Activated T-helper 17 cell treated with anti-CD3 and anti-CD28 coated beads, Interleukin-2, amount 50 U/mL, for 72 hours (primary cell): ENCODE results near the gene CACNA1B. TPM values are rescaled to one million over a fixed set of nuclear protein-coding genes. Genes with fewer than 3 reads are reported as not detected.

ENCODE experiments used
- ATAC-seq: fragments of 150-1000 bp; cut with Tn5 transposase; replicated peaks from 2 replicates; pipeline ENCODE4 v1.10.0; 2021; ENCODE audit warnings: mild to moderate bottlenecking, moderate library complexity
- H3K27ac Mint-ChIP-seq: one replicate; pipeline ENCODE4 v1.8.0; 2022; ENCODE audit warnings: mixed read lengths
- H3K27me3 Mint-ChIP-seq: one replicate; pipeline ENCODE4 v1.8.0; 2022; ENCODE audit warnings: mixed read lengths
- H3K36me3 Mint-ChIP-seq: one replicate; pipeline ENCODE4 v1.8.0; 2022; ENCODE audit warnings: low read depth, mild to moderate bottlenecking, mixed read lengths
- H3K4me1 Mint-ChIP-seq: one replicate; pipeline ENCODE4 v1.8.0; 2022; ENCODE audit warnings: mixed read lengths
- H3K4me3 Mint-ChIP-seq: one replicate; pipeline ENCODE4 v1.8.0; 2022; ENCODE audit warnings: mild to moderate bottlenecking, mixed read lengths
- H3K9me3 Mint-ChIP-seq: one replicate; pipeline ENCODE4 v1.8.0; 2022; ENCODE audit warnings: mixed read lengths
- total RNA-seq, 2 donors: library from RNA; stranded (reverse); gene quantifications; one replicate each; pipeline ENCODE4 v1.2.3, GENCODE V29; 2022

CACNA1B gene
- total RNA-seq, 2 donors from 2014 or later: 0.16 TPM; not detected in 1

GRCh38 chr9:137951597-137952490, 74.3 kb downstream of the CACNA1B start:
- Mint-ChIP-seq H3K36me3 (no peaks in the 10 kb centered on the region), H3K27ac (no peak overlapping the region), H3K4me3 (no peak overlapping the region), H3K27me3 (no peaks in the 10 kb centered on the region), H3K4me1 (no peaks in the 10 kb centered on the region), H3K9me3 (no peaks in the 10 kb centered on the region)
- ATAC-seq: no peak

GRCh38 chr9:137952976-137953666, 75.5 kb downstream of the CACNA1B start:
- H3K27ac Mint-ChIP-seq: peak overlapping the region; percentile 20
- no peak for ATAC-seq
- H3K27me3 Mint-ChIP-seq: no peaks in the 10 kb centered on the region
- no peaks in the 10 kb centered on the region for H3K9me3 Mint-ChIP-seq
- H3K36me3 Mint-ChIP-seq: no peaks in the 10 kb centered on the region
- no peak overlapping the region for H3K4me3 Mint-ChIP-seq
- H3K4me1 Mint-ChIP-seq: no peaks in the 10 kb centered on the region

- Mint-ChIP-seq H3K4me3 (no peak overlapping the region), H3K36me3 (no peaks in the 10 kb centered on the region), H3K27me3 (no peaks in the 10 kb centered on the region), H3K4me1 (no peaks in the 10 kb centered on the region), H3K27ac (peak overlapping the region; percentile 20), H3K9me3 (no peaks in the 10 kb centered on the region)
- ATAC-seq: no peak
Measured at GRCh38 chr9:137953683-137954438, 76.3 kb downstream of the CACNA1B start.

GRCh38 chr9:137955224-137955570, 77.6 kb downstream of the CACNA1B start:
- H3K27me3 Mint-ChIP-seq: no peaks in the 10 kb centered on the region
- H3K4me1 Mint-ChIP-seq: no peaks in the 10 kb centered on the region
- no peak for ATAC-seq
- no peak overlapping the region for H3K27ac Mint-ChIP-seq
- no peaks in the 10 kb centered on the region for H3K9me3 Mint-ChIP-seq
- no peak overlapping the region for H3K4me3 Mint-ChIP-seq
- H3K36me3 Mint-ChIP-seq: no peaks in the 10 kb centered on the region

- Mint-ChIP-seq H3K27ac (no peak overlapping the region), H3K4me3 (no peak overlapping the region), H3K9me3 (no peaks in the 10 kb centered on the region), H3K4me1 (no peaks in the 10 kb centered on the region), H3K36me3 (no peaks in the 10 kb centered on the region), H3K27me3 (no peaks in the 10 kb centered on the region)
- no peak for ATAC-seq
Measured at GRCh38 chr9:137955586-137955985, 78.0 kb downstream of the CACNA1B start.

GRCh38 chr9:137956039-137956438, 78.5 kb downstream of the CACNA1B start:
- Mint-ChIP-seq H3K27ac (no peak overlapping the region), H3K36me3 (no peaks in the 10 kb centered on the region), H3K4me3 (no peak overlapping the region), H3K9me3 (no peaks in the 10 kb centered on the region), H3K4me1 (no peaks in the 10 kb centered on the region), H3K27me3 (no peaks in the 10 kb centered on the region)
- ATAC-seq: no peak

GRCh38 chr9:137956688-137957385, 79.3 kb downstream of the CACNA1B start:
- H3K4me1 Mint-ChIP-seq: no peaks in the 10 kb centered on the region
- no peak overlapping the region for H3K4me3 Mint-ChIP-seq
- no peak for ATAC-seq
- H3K9me3 Mint-ChIP-seq: no peaks in the 10 kb centered on the region
- H3K36me3 Mint-ChIP-seq: no peaks in the 10 kb centered on the region
- H3K27me3 Mint-ChIP-seq: no peaks in the 10 kb centered on the region
- no peak overlapping the region for H3K27ac Mint-ChIP-seq

GRCh38 chr9:137959641-137960411, 82.2 kb downstream of the CACNA1B start:
- Mint-ChIP-seq H3K4me1 (no peaks in the 10 kb centered on the region), H3K4me3 (no peak overlapping the region), H3K27ac (no peak overlapping the region), H3K36me3 (no peaks in the 10 kb centered on the region), H3K9me3 (peaks cover 9% of the 10 kb centered on the region), H3K27me3 (peaks cover 12% of the 10 kb centered on the region)
- ATAC-seq: no peak

- peaks cover 12% of the 10 kb centered on the region for H3K27me3 Mint-ChIP-seq
- H3K27ac Mint-ChIP-seq: no peak overlapping the region
- no peaks in the 10 kb centered on the region for H3K4me1 Mint-ChIP-seq
- no peak for ATAC-seq
- no peak overlapping the region for H3K4me3 Mint-ChIP-seq
- peaks cover 9% of the 10 kb centered on the region for H3K9me3 Mint-ChIP-seq
- H3K36me3 Mint-ChIP-seq: no peaks in the 10 kb centered on the region
Measured at GRCh38 chr9:137960496-137960895, 82.9 kb downstream of the CACNA1B start.

- no peaks in the 10 kb centered on the region for H3K36me3 Mint-ChIP-seq
- no peaks in the 10 kb centered on the region for H3K4me1 Mint-ChIP-seq
- peaks cover 9% of the 10 kb centered on the region for H3K9me3 Mint-ChIP-seq
- no peak overlapping the region for H3K27ac Mint-ChIP-seq
- no peak overlapping the region for H3K4me3 Mint-ChIP-seq
- H3K27me3 Mint-ChIP-seq: peaks cover 18% of the 10 kb centered on the region
- no peak for ATAC-seq
Measured at GRCh38 chr9:137963525-137963924, 85.9 kb downstream of the CACNA1B start.

GRCh38 chr9:137965177-137965795, 87.7 kb downstream of the CACNA1B start:
- peaks cover 9% of the 10 kb centered on the region for H3K9me3 Mint-ChIP-seq
- H3K36me3 Mint-ChIP-seq: no peaks in the 10 kb centered on the region
- peaks cover 23% of the 10 kb centered on the region for H3K27me3 Mint-ChIP-seq
- no peak for ATAC-seq
- no peaks in the 10 kb centered on the region for H3K4me1 Mint-ChIP-seq
- H3K27ac Mint-ChIP-seq: no peak overlapping the region
- H3K4me3 Mint-ChIP-seq: no peak overlapping the region

GRCh38 chr9:137967280-137967953, 89.8 kb downstream of the CACNA1B start:
- Mint-ChIP-seq H3K27me3 (peaks cover 26% of the 10 kb centered on the region), H3K27ac (no peak overlapping the region), H3K4me3 (no peak overlapping the region), H3K9me3 (peaks cover 9% of the 10 kb centered on the region), H3K4me1 (no peaks in the 10 kb centered on the region), H3K36me3 (no peaks in the 10 kb centered on the region)
- ATAC-seq: no peak

GRCh38 chr9:137968235-137968634, 90.7 kb downstream of the CACNA1B start:
- no peak for ATAC-seq
- no peak overlapping the region for H3K27ac Mint-ChIP-seq
- peaks cover 4% of the 10 kb centered on the region for H3K9me3 Mint-ChIP-seq
- H3K36me3 Mint-ChIP-seq: no peaks in the 10 kb centered on the region
- no peak overlapping the region for H3K4me3 Mint-ChIP-seq
- H3K4me1 Mint-ChIP-seq: no peaks in the 10 kb centered on the region
- H3K27me3 Mint-ChIP-seq: peaks cover 28% of the 10 kb centered on the region
